ENCODE data around the gene GABRB3.

The GABRB3 gene

DNA sequence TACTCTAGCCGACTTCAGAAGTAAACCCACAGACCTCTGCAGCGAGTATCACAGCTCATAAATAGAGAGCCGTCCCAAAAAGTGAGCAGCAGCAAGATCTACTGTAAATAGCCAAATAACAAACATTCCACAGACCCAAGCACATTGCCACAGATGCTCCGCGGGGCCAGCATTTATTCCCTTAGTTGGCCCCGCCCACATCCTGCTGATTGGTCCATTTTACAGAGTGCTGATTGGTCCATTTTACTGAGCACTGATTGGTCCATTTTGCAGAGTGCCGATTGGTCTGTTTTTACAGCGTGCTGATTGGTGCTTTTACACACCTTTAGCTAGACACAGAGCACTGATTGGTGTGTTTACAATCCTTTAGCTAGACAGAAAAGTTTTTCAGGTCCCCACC, 17.3 kb upstream of the GABRB3 start:
- no peak overlapping the region for H3K4me3 ChIP-seq (replicated peaks in 1 of 2; ENCODE audit: low read depth in 2 of 2, low read length in 2 of 2)
- TF ChIP-seq, protein P1, sequence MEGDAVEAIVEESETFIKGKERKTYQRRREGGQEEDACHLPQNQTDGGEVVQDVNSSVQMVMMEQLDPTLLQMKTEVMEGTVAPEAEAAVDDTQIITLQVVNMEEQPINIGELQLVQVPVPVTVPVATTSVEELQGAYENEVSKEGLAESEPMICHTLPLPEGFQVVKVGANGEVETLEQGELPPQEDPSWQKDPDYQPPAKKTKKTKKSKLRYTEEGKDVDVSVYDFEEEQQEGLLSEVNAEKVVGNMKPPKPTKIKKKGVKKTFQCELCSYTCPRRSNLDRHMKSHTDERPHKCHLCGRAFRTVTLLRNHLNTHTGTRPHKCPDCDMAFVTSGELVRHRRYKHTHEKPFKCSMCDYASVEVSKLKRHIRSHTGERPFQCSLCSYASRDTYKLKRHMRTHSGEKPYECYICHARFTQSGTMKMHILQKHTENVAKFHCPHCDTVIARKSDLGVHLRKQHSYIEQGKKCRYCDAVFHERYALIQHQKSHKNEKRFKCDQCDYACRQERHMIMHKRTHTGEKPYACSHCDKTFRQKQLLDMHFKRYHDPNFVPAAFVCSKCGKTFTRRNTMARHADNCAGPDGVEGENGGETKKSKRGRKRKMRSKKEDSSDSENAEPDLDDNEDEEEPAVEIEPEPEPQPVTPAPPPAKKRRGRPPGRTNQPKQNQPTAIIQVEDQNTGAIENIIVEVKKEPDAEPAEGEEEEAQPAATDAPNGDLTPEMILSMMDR (IDR thresholded peaks at IDR 0.05; ENCODE audit: low read depth, low read length), result no peak
- no peak for DNase-seq (ENCODE audit: low read depth in 2 of 2)

DNA sequence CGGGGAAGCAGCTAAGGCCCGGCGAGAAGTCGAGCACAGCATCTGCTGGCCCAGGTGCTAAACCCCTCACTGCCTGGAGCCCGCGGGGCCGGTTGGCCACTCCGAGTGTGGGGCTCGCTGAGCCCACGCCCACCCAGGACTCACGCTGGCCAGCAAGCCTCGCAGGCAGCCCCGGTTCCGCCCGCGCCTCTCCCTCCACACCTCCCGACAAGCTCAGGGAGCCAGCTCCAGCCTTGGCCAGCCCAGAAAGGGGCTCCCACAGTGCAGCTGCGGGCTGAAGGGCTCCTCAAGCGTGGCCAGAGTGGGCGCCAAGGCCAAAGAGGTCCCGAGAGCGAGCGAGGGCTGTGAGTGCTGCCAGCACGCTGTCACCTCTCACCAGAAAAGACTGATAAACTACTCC, 8.9 kb upstream of the GABRB3 start:
- no peak overlapping the region for H3K4me3 ChIP-seq (replicated peaks in 1 of 2; ENCODE audit: low read depth in 2 of 2, low read length in 2 of 2)
- TF ChIP-seq, protein P1 (IDR thresholded peaks at IDR 0.05; ENCODE audit: low read depth, low read length), result no peak
- DNase-seq (ENCODE audit: low read depth in 2 of 2), result no peak

DNA sequence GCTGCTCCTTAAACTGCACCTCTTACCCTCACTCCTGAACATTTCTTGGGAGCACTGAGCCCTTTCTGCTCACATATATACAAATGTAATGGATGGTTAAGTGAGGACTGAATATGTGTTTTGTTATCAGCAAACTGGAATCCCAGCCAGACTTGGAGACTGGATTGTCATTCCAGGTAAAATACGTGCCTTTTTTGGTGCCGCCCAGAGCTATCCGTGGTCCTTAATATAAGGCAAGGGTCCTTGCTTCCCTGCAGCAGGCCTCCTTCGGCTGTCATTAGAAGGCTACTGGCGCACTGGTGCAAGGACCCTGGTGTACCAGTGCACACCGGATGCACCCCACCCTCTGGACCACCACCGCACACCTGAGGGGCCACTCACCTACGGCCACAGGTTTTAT, 1.1 kb upstream of the GABRB3 start:
- TF ChIP-seq, protein P1 (IDR thresholded peaks at IDR 0.05; ENCODE audit: low read depth, low read length), result no peak
- no peak for DNase-seq (ENCODE audit: low read depth in 2 of 2)
- no peak overlapping the region for H3K4me3 ChIP-seq (replicated peaks in 1 of 2; ENCODE audit: low read depth in 2 of 2, low read length in 2 of 2)

DNA sequence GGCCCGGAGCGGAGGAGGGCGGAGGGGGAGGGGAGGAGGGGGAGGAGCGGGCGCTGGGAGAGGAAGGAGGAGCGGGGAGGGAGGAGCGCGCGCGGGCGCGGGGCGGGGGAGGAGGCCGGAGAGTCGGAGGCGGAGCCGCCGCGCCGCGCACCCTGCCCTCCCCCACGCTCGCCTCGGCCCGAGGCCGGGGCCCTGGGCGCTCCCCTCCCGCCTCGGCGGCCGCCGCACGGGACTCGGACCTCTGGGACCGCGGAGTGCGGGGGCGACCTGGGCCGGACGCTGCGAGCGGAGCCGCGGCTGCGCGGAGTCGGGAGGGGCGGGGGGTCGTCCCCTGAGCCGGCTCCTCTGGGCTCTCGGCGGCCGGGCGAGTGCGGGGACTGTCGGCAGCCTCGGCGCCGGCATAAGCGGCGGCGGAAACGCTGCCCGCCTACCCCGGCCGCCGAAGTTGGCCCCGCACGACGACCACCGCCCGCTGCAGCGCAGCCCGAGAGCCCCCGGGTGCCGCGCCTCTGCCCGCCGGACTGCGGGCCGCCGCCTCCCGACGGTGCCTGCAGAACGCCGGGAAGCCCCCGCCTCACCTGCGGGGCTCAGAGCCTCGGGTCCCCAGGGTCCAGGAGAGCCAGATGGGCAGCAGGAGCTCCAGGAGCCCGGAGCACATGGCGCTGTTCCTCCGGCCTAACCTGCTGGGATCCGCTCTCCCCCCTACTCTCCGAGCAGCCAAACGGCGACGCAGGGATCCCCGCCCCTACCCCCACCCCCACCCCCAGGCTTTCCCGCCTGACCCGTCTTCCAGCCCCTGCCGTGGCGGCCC, 406 bp upstream of the GABRB3 start:
- DNase-seq (ENCODE audit: low read depth in 2 of 2), result peak; percentile 2 to 21
- H3K4me3 ChIP-seq (replicated peaks in 1 of 2; ENCODE audit: low read depth in 2 of 2, low read length in 2 of 2), result no peak overlapping the region
- TF ChIP-seq, protein P1 (IDR thresholded peaks at IDR 0.05; ENCODE audit: low read depth, low read length), result no peak

DNA sequence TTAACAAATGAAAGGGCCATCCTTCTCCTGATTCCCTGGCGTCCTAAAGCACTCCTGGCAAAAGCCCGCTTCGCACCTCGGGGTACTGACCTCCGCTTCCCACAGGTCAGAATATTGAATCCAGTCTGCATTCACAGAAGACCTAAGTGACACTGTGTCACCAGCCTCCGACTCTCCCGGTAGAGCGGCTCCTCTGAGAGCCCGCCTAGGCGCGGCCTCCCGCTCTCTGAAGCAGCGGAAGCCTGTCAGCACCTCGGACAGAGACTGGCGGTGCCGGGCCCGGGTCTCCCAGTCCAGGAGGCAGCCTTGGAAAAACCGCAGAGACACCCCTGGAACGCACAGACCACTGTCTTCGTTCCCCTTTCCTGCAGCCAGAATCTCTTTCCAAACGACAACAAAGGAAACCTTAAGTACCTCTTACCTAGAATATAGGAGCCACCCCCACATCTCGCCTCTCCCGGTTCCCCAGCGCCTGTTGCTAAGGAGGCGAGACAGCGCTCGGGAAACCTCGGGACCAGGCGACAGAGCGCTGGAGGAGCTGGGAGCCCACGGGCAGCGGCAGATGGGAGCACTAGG, 1.2 kb downstream of the GABRB3 start:
- peak in 1 of 2 donors; percentile 1 for DNase-seq (ENCODE audit: low read depth in 2 of 2)
- TF ChIP-seq, protein P1 (IDR thresholded peaks at IDR 0.05; ENCODE audit: low read depth, low read length), result no peak
- H3K4me3 ChIP-seq (replicated peaks in 1 of 2; ENCODE audit: low read depth in 2 of 2, low read length in 2 of 2), result no peak overlapping the region

DNA sequence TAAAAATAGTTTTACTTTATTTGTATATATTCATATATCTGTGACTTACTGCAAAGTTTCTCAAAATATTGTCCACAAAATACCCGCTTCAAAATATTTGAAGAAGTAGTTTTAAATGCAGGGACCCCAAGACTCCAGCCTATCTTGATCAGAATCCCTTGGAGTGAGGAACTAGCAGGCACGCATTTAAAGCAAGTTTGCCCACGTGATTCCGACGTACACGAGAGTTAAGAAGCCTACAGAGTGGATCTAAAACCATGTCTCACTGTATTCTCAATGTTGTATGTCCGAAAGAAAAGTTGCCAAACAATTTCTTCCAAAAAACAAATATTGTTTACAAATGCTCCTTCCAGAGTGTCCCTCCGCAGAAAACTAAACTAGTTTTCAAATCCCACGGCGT, 1.7 kb downstream of the GABRB3 start:
- no peak overlapping the region for H3K4me3 ChIP-seq (replicated peaks in 1 of 2; ENCODE audit: low read depth in 2 of 2, low read length in 2 of 2)
- TF ChIP-seq, protein P1 (IDR thresholded peaks at IDR 0.05; ENCODE audit: low read depth, low read length), result no peak
- DNase-seq (ENCODE audit: low read depth in 2 of 2), result no peak

Data from cardiac fibroblast (primary cell).